Skeletal muscle tissue (tissue), 4 donors: Measurements from ENCODE around the gene LIPE. TPM values are rescaled to one million over a fixed set of nuclear protein-coding genes. Genes with fewer than 3 reads are reported as not detected.

Experiments used
- H3K27ac ChIP-seq: one replicate; pipeline ENCODE4 v1.7.0; 2013; ENCODE audit warnings: mild to moderate bottlenecking, low read depth, low read length, inconsistent platforms
- H3K27me3 ChIP-seq, 3 donors: one replicate each; pipeline ENCODE4 v1.7.0; 2013; ENCODE audit warnings: low read length in 3 of 3; ENCODE audit not compliant: control insufficient read depth in 3 of 3, insufficient read depth in 3 of 3
- H3K36me3 ChIP-seq, 3 donors: one replicate each; pipeline ENCODE4 v1.7.0; 2013; ENCODE audit warnings: low read length in 3 of 3; ENCODE audit not compliant: control insufficient read depth in 3 of 3, insufficient read depth in 3 of 3
- H3K4me1 ChIP-seq, 3 donors: one replicate each; pipeline ENCODE4 v1.7.0; 2013; ENCODE audit warnings: low read length in 3 of 3, mild to moderate bottlenecking in 3 of 3; ENCODE audit not compliant: control insufficient read depth in 3 of 3, insufficient read depth in 3 of 3
- H3K4me3 ChIP-seq, 3 donors: one replicate each; pipeline ENCODE4 v1.7.0; 2013; ENCODE audit warnings: low read length in 3 of 3
- H3K9ac ChIP-seq, 3 donors: one replicate each; pipeline ENCODE4 v1.7.0; 2013; ENCODE audit warnings: low read length in 3 of 3, mild to moderate bottlenecking in 3 of 3, moderate library complexity in 2 of 3, low read depth in 1 of 3
- H3K9me3 ChIP-seq, 3 donors: one replicate each; pipeline ENCODE4 v1.7.0; 2013; ENCODE audit warnings: low read length in 3 of 3; ENCODE audit not compliant: control insufficient read depth in 3 of 3
- total RNA-seq: library from RNA; depleted of rRNA; stranded (reverse); fragments of >200 nt; gene quantifications from one replicate; pipeline ENCODE4 v1.2.3, GENCODE V29; 2014
- donor health status: Osteomylitis.

The LIPE gene
- total RNA-seq, 1 donor from 2014 or later, result 8.9 TPM

DNA sequence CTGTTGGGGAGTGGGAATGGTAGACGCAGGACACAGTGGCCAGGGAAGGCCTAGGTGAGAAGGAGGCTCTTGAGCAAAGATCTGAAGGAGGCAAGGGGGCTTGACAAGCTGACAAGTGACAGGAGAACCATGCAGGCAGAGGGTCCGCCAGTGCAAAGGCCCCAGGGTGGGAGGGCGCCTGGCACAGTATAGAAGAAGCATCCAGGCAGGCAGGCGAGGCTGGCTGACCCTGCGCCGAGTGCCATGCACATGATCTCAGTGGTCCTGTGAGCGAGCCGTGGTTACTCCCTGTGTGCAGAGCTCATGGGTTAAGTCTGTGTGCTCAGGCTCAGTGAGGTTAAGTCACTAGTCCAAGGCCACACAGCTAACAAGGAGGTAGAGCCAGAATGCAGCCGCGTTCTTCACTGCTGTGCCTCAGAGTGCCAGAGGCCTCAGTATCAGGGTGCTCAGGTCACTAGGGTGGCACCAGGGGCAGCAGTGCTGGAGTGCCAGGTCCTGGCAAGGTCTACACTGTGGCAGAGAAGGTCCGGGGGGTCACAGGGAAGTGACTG lies 52.3 kb downstream of the LIPE start:
- Histone ChIP-seq H3K36me3 (peaks cover 13 to 17% (median 16%) of the 10 kb centered on the region in 3 donors), H3K4me3 (no peak overlapping the region), H3K4me1 (no peaks in the 10 kb centered on the region), H3K27me3 (no peaks in the 10 kb centered on the region), H3K9ac (no peak overlapping the region), H3K27ac (no peak overlapping the region), H3K9me3 (no peaks in the 10 kb centered on the region)

DNA sequence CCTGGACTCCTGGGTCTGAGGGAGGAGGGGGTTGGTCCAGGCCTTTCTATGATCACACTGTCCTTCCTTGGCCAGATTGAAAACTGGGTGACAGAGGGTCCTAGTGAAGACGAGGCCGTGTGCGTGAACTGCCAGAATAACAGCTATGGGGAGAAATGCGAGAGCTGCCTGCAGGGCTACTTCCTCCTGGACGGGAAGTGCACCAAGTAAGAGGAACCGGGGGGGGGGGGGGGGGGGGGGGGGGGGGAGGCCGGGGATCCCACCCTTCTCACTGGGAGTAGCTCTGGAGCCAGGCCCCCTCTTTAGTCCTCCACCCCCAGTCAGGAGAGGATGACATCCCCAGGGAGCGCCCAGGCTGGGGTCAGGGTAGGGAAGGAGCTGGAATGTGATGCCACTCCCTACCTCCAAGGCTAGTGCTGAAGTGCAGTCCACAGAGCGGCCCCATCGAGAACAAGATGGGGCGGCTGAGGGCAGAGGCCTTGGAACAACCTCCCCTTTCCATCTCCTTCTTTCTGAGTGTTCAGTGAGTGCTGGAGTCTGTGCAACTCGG lies 56.5 kb downstream of the LIPE start:
- Histone ChIP-seq H3K9me3 (no peaks in the 10 kb centered on the region), H3K36me3 (peaks cover 13 to 15% (median 14%) of the 10 kb centered on the region in 3 donors), H3K27ac (no peak overlapping the region)

GRCh38 chr19:42370068-42370520 lies 57.1 kb downstream of the LIPE start:
- H3K27ac ChIP-seq, result no peak overlapping the region
- no peaks in the 10 kb centered on the region for H3K27me3 ChIP-seq
- H3K36me3 ChIP-seq, result peaks cover 9 to 14% (median 13%) of the 10 kb centered on the region in 3 donors
- H3K9me3 ChIP-seq, result no peaks in the 10 kb centered on the region
- H3K9ac ChIP-seq, result no peak overlapping the region
- H3K4me3 ChIP-seq, result no peak overlapping the region
- peaks cover 10 to 17% (median 13%) of the 10 kb centered on the region in 3 donors for H3K4me1 ChIP-seq

More for the DNA sequence above, 56.5 kb downstream of the LIPE start:
- Histone ChIP-seq H3K4me3 (no peak overlapping the region), H3K9ac (no peak overlapping the region), H3K27me3 (no peaks in the 10 kb centered on the region), H3K4me1 (peaks cover 7 to 13% (median 11%) of the 10 kb centered on the region in 3 donors)

- Histone ChIP-seq H3K4me1 (peaks cover 15 to 23% (median 17%) of the 10 kb centered on the region in 3 donors), H3K27ac (no peak overlapping the region), H3K9me3 (no peaks in the 10 kb centered on the region), H3K9ac (no peak overlapping the region), H3K36me3 (peaks cover 8 to 11% (median 8%) of the 10 kb centered on the region in 3 donors), H3K27me3 (no peaks in the 10 kb centered on the region), H3K4me3 (no peak overlapping the region)
Observed at GRCh38 chr19:42369433-42370067, 57.6 kb downstream of the LIPE start.

DNA sequence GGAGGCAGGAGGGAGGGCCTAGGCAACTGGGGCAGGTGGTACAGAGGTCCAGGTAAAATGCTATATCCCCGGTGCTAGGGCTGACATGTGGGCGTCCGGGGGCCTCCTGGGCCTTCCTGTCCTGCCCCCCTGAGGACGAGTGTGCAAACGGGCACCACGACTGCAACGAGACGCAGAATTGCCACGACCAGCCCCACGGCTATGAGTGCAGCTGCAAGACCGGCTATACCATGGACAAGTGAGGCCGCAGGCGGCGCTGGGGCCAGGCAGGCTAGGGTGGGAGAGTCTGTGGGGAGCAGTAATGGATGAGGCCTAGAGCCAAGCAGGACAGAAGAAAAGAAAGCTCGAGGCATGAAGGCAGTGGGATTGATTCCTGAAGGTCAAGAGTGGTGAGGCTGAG lies 58.4 kb downstream of the LIPE start:
- H3K9ac ChIP-seq, result no peak overlapping the region
- H3K9me3 ChIP-seq, result peaks cover 0 to 3% (median 0%) of the 10 kb centered on the region in 3 donors
- H3K27me3 ChIP-seq, result no peaks in the 10 kb centered on the region
- H3K27ac ChIP-seq, result no peak overlapping the region
- peaks cover 16 to 30% (median 17%) of the 10 kb centered on the region in 3 donors for H3K4me1 ChIP-seq
- H3K4me3 ChIP-seq, result no peak overlapping the region
- peaks cover 11 to 18% (median 14%) of the 10 kb centered on the region in 3 donors for H3K36me3 ChIP-seq

DNA sequence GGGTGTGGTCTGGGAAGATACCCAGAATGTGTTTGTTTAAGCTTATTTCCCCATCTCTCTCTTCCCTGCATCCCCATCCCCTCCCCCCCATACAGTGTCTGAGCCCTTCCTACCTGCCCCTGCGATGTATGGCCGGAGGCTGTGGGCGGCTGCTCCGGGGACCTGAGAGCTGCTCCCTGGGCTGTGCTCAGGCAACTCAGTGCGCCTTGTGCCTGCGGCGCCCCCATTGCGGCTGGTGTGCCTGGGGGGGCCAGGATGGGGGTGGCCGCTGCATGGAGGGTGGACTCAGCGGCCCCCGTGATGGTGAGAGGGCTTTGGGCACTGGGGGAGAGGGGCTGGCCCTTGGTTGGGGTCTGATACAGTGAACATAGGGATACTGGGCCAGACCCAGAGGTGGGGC lies 58.8 kb downstream of the LIPE start:
- Histone ChIP-seq H3K9me3 (peaks cover 0 to 3% (median 0%) of the 10 kb centered on the region in 3 donors), H3K4me3 (no peak overlapping the region), H3K36me3 (peaks cover 13 to 21% (median 18%) of the 10 kb centered on the region in 3 donors), H3K9ac (no peak overlapping the region), H3K27ac (no peak overlapping the region), H3K4me1 (peaks cover 16 to 30% (median 17%) of the 10 kb centered on the region in 3 donors), H3K27me3 (no peaks in the 10 kb centered on the region)

DNA sequence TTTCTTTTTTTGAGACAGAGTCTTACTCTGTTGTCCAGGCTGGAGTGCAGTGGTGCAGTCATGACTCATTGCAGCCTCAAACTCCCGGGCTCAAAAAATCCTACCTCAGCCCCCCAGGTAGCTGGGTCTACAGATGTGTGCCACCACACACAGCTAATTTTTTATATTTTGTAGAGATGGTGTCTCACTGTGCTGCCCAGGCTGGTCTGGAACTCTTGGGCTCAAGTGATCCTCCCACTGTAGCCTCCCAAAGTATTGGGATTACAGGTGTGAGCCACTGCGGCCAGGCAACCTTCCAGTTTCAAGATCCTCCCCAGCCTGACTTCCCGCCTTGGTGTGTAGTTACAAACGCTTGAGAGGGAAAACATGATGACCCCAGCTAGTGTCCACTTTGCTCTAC lies 59.3 kb downstream of the LIPE start:
- Histone ChIP-seq H3K9ac (no peak overlapping the region), H3K4me1 (peaks cover 16 to 33% (median 17%) of the 10 kb centered on the region in 3 donors), H3K9me3 (peaks cover 0 to 3% (median 0%) of the 10 kb centered on the region in 3 donors), H3K4me3 (no peak overlapping the region), H3K27me3 (no peaks in the 10 kb centered on the region), H3K27ac (no peak overlapping the region), H3K36me3 (peaks cover 16 to 25% (median 22%) of the 10 kb centered on the region in 3 donors)

DNA sequence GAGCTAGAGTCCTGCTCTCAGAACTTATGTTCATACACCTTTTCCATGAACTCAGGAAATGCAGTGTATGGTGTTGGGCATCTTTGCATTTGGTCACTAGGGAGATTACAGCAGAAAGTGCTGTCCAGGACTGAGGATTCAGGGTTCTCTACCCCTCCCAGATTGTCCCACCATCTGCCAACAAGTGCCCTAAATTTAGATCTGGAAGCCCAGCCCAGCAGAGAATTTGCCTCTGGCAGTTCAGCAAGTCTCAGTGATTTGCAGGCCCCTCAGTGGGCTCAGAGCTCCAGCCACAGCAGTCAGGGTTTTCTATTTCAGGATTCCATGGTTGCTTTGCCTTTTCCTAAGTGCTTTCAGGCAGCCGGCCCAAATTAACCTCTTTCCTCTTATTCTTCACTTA lies 60.5 kb downstream of the LIPE start:
- Histone ChIP-seq H3K27ac (no peak overlapping the region), H3K4me1 (peaks cover 16 to 33% (median 17%) of the 10 kb centered on the region in 3 donors), H3K36me3 (peaks cover 22 to 31% (median 31%) of the 10 kb centered on the region in 3 donors), H3K27me3 (no peaks in the 10 kb centered on the region), H3K4me3 (no peak overlapping the region), H3K9ac (no peak overlapping the region), H3K9me3 (peaks cover 0 to 3% (median 0%) of the 10 kb centered on the region in 3 donors)

- no peak overlapping the region for H3K27ac ChIP-seq
- peaks cover 16 to 33% (median 17%) of the 10 kb centered on the region in 3 donors for H3K4me1 ChIP-seq
- peaks cover 0 to 3% (median 0%) of the 10 kb centered on the region in 3 donors for H3K9me3 ChIP-seq
- H3K36me3 ChIP-seq, result peaks cover 25 to 37% (median 36%) of the 10 kb centered on the region in 3 donors
- H3K4me3 ChIP-seq, result no peak overlapping the region
- no peak overlapping the region for H3K9ac ChIP-seq
- H3K27me3 ChIP-seq, result no peaks in the 10 kb centered on the region
Observed at GRCh38 chr19:42363614-42364346, 63.4 kb downstream of the LIPE start.
